Endometrial microvascular endothelial cells (primary cell): ENCODE results near the gene TNFSF12. TPM values are rescaled to one million over a fixed set of nuclear protein-coding genes. Genes with fewer than 3 reads are reported as not detected.

Experiments used
- in situ Hi-C: cut with HindIII; loops from 2 replicates; pipeline ENCODE4 v1.10.0; 2017; ENCODE audit warnings: low sequenced_read_pairs, low pct_unique_long_range_greater_than_20kb; ENCODE audit errors: inconsistent ontology term
- total RNA-seq: library from RNA; depleted of rRNA; stranded (reverse); fragments of >200 nt; gene quantifications from one replicate; pipeline ENCODE4 v1.2.3, GENCODE V29; 2015; ENCODE audit errors: inconsistent ontology term

Gene TNFSF12, protein sequence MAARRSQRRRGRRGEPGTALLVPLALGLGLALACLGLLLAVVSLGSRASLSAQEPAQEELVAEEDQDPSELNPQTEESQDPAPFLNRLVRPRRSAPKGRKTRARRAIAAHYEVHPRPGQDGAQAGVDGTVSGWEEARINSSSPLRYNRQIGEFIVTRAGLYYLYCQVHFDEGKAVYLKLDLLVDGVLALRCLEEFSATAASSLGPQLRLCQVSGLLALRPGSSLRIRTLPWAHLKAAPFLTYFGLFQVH
- total RNA-seq: 9.5 TPM

DNA sequence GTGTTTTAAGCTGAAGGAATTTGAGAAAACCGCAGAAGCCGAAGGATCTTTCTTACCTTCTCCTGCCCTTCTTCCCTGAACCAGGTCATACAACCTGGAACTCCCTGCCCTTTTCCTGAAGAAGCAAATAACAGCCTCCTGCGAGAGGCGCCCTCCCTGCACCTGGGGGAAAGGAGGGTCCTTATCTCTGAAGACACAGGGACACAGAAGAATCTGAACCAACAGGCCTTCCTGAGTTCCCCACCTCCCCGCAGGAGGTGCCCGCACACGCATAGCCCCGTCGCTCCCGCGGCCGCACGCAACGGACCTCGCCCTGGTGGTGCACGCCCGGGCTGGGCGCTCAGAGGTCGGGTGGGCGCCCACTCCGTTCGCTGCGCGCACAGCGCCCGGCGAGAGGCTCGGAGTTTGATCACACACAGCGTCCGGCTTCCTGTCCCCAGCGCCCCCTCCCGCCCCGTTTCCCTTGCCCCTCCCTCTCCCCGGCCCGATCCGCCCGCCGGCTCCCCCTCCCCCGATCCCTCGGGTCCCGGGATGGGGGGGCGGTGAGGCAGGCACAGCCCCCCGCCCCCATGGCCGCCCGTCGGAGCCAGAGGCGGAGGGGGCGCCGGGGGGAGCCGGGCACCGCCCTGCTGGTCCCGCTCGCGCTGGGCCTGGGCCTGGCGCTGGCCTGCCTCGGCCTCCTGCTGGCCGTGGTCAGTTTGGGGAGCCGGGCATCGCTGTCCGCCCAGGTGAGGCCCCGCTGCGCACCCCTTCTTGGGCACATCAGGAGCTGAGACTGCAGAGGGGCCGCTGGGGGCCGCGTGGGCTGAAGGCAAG is at the start of gene TNFSF12:
Gene TNFSF12 (plus strand): TSS at position 474 of the 816 bp plus-strand sequence. CDS start 96 bp downstream, at position 570.
- in situ Hi-C loops: no loop called here

DNA sequence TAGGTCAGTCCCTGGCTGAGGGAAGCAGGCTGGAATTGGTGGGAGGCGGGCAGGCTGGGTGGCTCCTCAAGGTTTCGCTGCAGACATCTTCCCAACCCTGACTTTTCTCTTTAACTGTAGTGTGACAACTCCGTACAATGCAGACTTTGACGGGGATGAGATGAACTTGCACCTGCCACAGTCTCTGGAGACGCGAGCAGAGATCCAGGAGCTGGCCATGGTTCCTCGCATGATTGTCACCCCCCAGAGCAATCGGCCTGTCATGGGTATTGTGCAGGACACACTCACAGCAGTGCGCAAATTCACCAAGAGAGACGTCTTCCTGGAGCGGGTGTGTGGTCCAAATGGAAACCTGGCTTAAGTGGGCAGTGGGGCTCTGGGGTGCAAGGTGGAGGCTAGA is 49.7 kb upstream of the TNFSF12 start:
- in situ Hi-C loops: no loop called here

DNA sequence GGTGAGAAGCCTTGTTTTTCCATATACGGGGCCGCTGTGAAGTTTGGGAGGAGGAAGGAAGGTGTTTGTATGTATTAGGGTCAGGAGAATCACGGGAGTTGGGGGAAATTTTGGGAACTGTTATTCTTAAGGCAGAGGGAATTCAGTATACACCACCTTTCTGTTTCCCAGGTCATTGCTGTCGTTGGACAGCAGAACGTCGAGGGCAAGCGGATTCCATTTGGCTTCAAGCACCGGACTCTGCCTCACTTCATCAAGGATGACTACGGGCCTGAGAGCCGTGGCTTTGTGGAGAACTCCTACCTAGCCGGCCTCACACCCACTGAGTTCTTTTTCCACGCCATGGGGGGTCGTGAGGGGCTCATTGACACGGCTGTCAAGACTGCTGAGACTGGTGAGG is 47.1 kb upstream of the TNFSF12 start:
- in situ Hi-C loops: no loop called here

DNA sequence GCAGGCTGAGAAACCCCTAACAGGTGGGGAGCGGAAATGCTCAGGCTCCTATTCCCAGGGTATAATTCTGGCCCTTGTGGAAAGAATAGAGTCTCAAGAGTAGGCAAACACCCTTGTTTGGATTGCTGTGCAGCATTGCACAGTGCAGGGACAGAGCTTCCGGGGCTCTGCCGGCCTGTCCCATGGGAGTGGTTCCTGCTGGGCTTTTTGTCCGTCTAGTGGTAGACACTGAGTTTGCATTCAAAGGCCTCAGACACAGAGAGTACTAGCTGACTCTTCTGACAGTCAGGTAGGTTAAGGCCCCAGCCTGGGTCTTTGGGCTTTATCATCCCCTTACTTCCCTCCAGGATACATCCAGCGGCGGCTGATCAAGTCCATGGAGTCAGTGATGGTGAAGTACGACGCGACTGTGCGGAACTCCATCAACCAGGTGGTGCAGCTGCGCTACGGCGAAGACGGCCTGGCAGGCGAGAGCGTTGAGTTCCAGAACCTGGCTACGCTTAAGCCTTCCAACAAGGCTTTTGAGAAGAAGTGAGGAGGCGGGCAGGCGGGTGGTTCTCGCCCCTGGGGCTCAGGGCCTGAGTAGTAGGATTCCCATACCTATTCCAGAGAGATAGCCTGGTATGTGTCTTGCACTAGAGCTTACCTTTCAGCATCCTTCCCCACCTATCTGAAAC is 46.5 kb upstream of the TNFSF12 start:
- in situ Hi-C loops: no loop called here

DNA sequence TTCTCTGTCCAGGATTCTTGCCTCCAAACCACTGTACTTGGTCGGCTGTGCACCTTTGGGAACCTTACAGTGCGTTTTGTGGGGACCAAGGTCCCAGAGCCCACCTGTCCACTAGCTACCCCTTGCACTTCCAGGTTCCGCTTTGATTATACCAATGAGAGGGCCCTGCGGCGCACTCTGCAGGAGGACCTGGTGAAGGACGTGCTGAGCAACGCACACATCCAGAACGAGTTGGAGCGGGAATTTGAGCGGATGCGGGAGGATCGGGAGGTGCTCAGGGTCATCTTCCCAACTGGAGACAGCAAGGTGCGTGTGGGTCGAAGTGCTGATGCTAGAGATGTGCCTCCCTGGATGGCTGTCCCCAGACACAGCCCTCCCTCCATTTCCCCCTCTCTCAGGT is 45.9 kb upstream of the TNFSF12 start:
- in situ Hi-C loops: no loop called here

DNA sequence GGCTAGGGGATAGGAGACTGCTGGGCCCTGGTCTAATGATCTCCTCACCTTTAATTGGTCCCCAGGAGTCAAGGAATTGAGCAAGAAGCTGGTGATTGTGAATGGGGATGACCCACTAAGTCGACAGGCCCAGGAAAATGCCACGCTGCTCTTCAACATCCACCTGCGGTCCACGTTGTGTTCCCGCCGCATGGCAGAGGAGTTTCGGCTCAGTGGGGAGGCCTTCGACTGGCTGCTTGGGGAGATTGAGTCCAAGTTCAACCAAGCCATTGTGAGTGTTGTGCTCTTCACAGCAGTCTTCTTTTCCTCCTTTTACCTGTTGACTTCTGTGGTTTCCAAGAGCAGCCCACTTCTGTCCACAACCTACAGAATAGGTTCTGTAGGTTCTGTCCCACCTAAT is 45.3 kb upstream of the TNFSF12 start:
- in situ Hi-C loops: no loop called here

DNA sequence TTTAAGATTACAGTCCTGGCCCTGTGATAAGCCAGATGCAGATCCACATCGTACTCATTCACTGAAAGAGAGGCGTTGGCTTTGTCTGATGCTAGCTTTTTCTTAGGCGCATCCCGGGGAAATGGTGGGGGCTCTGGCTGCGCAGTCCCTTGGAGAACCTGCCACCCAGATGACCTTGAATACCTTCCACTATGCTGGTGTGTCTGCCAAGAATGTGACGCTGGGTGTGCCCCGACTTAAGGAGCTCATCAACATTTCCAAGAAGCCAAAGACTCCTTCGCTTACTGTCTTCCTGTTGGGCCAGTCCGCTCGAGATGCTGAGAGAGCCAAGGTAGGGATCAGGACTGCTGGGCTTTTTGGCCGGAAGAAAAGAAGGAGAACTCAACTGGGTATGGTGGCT is 40.7 kb upstream of the TNFSF12 start:
- in situ Hi-C loops: no loop called here

DNA sequence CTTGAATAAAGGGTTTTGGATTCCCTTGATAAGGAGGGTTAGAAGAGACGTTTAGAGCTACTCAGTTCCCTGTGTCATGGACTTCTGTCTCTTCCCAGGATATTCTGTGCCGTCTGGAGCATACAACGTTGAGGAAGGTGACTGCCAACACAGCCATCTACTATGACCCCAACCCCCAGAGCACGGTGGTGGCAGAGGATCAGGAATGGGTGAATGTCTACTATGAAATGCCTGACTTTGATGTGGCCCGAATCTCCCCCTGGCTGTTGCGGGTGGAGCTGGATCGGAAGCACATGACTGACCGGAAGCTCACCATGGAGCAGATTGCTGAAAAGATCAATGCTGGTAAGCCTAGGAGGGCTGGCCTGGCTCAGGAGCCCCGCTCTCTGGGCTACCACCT is 40.0 kb upstream of the TNFSF12 start:
- in situ Hi-C loops: no loop called here

DNA sequence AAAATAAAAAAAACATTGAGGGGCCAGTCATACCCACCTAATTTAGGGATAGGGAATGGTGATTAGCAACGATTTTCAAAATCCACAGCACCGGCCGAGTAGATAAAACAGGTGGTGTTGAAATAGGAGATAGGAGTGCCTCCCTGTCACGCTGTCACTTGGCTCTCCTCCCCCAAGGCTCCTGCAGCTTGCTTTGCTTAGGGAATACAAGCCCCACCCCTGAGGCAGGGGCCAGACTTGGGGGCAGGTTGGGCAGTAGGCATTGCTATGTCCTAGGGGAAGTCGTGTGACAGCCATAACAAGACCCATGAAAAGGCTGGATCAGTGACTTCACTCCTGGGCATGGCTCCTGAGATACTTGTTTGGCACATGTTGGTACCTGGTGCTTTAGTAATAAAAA is 38.9 kb upstream of the TNFSF12 start:
- in situ Hi-C loops: no loop called here

DNA sequence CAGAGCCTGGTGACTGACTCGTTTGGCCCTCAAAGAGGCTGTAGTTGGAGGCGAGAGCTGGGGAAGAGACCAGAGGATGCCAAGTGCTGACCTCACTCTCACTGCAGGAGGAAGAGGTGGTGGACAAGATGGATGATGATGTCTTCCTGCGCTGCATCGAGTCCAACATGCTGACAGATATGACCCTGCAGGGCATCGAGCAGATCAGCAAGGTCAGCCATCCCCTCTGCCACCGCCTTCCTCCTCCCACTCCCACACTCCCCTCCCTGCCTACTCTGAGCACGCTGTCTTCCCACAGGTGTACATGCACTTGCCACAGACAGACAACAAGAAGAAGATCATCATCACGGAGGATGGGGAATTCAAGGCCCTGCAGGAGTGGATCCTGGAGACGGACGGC is 37.8 kb upstream of the TNFSF12 start:
- in situ Hi-C loops: no loop called here

DNA sequence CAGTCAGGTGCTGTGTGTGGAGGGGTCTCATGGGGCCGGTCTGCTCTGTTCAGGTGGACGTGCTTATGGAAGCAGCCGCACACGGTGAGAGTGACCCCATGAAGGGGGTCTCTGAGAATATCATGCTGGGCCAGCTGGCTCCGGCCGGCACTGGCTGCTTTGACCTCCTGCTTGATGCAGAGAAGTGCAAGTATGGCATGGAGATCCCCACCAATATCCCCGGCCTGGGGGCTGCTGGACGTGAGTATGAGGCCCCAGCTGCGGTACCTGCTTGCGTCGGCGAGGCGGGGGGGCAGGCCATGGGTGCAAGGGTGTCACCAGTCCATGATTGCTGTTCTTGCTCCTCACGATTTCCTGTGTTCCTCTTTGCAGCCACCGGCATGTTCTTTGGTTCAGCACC is 36.8 kb upstream of the TNFSF12 start:
- in situ Hi-C loops: no loop called here

DNA sequence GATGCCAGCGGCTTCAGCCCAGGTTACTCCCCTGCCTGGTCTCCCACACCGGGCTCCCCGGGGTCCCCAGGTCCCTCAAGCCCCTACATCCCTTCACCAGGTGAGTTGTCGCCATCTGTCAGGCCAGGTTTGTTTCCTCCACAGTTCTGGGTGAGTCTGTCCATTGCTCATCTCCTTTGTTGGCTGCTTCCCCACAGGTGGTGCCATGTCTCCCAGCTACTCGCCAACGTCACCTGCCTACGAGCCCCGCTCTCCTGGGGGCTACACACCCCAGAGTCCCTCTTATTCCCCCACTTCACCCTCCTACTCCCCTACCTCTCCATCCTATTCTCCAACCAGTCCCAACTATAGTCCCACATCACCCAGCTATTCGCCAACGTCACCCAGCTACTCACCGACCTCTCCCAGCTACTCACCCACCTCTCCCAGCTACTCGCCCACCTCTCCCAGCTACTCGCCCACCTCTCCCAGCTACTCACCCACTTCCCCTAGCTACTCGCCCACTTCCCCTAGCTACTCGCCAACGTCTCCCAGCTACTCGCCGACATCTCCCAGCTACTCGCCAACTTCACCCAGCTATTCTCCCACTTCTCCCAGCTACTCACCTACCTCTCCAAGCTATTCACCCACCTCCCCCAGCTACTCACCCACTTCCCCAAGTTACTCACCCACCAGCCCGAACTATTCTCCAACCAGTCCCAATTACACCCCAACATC is 35.9 kb upstream of the TNFSF12 start:
- in situ Hi-C loops: no loop called here

DNA sequence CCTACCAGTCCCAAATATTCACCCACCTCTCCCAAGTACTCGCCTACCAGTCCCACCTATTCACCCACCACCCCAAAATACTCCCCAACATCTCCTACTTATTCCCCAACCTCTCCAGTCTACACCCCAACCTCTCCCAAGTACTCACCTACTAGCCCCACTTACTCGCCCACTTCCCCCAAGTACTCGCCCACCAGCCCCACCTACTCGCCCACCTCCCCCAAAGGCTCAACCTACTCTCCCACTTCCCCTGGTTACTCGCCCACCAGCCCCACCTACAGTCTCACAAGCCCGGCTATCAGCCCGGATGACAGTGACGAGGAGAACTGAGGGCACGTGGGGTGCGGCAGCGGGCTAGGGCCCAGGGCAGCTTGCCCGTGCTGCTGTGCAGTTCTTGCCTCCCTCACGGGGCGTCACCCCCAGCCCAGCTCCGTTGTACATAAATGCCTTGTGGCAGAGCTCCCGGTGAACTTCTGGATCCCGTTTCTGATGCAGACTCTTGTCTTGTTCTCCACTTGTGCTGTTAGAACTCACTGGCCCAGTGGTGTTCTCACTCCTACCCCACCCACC is 34.9 kb upstream of the TNFSF12 start:
- in situ Hi-C loops: no loop called here

DNA sequence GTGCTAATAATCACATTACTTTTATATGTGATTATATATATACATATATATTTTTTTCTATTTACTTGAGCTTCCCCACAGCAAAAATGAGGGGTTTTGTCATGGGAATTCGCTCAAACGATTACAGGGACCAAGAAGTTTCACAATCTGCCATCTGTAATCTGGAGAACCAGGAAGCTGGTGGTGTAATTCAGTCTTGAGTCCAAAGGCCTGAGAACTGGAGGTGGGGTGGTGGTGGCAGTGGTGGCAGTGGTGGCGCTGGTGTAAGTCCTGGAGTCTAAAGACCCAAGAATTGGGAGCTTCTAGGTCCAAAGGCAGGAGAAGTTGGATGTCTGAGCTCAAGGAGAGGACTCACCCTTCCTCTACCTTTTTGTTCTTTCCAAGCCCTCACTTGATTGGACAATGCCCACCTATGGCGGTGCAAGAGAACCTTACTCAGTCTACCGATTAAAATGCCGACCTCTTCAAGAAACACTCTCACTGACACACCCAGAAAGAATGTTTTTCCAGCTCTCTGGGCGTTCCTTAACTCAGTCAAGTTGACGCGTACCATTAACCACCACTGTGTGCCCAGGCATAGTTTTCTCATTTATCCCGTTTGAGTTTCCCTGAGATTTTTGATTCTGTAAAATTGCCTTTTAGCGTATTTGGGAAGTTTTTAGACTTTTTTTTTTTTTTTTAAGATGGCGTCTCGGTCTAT is 32.8 kb upstream of the TNFSF12 start:
- in situ Hi-C loops: no loop called here

DNA sequence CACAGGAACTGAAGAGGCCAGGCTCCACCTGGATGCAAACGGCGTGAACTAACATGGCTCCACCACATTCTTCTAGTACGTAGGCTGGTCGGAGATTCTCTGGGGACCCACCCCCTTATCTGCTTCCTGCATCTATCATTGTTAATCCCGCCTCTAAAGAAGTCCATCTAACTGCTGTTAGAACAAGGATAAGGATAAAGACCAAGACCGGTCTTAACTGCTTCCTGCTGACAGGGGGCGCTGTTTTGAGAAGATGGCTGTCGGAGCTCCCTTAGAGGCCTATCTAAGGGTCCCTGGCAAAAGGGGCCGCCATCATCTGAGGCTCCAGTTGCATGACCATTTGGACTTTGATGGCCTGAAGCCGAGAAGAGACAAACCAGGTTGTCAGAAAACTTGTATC is 25.8 kb upstream of the TNFSF12 start:
- in situ Hi-C loops: no loop called here

DNA sequence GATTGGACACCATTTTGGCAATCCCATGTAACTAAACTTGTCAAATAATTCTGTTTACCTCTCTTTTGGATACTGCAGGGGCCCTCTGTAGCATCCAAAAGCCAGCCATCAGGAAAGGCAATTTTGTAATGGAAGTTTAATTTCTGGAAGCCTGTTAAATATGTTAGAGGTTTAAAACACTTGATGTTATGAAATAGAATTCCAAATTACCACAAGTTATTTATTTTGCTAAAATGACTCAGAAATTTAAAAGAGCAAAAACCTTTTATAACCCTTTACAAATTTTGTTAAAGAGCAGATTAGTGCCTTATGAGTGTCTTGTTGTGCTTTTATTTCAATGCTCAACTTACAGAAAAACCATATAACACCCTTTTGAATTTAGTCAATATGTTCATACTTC is 20.0 kb upstream of the TNFSF12 start:
- in situ Hi-C loops: no loop called here

DNA sequence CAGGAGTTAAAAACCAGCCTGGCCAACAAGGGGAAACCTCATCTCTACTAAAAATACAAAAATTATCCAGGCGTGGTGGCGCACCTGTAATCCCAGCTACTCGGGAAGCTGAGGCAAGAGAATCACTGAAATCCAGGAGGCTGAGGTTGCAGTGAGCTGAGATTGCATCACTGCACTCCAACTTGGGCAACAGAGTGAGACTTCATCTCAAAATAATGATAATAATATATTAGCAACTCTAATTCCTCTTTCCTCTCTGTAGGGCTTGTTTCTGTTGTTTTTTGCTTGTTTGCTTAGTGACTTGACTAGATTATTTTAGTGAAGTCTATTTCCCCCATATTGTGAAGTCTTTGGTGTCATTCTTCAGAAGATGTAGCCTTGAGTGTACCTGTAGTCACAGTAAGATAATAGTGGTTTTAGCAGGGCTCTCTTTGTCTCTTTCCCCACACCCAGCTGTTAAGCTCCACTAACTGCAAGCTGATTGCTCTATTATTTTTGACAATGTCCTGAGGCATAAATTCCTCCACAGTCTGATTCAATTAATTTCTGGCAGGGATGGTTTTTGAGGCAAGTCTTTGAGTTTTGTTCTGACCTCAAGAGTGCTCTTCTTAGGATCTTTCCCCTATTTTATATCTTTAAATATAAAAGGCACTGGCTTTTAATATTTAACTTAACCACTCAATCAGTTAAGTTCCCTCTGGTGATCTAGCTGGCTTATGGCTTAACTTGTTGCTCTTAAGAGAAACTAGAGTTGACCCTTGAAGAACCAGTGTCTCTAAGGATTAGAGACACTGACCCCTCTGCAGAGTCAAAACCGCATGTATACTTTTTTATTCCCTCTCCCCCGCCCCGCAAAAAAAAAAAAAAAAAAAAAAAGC is 18.6 kb upstream of the TNFSF12 start:
- in situ Hi-C loops: no loop called here

DNA sequence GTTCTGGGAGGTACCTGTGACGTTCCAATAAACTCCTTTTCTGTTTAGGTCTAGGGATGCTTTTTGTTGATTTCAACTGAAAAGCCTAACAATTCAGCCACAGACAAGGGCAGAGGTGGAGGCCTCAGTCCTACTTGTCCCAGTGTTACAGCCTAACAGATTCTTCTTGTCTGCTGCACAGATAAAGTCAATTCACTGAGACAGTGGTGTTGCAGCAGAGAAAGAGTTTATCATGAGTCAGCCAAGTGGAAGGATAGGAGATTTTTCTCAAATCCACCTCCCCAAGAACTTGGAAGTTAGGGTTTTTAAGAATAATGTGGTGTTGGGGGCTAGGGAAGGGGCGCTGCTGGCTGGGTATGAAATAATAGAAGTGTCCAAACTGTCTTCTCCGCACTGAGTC is 10.8 kb upstream of the TNFSF12 start:
- in situ Hi-C loops: no loop called here
